HG03460 (cell line): ENCODE measurements around the gene ADRM1.

ENCODE experiments used
- ATAC-seq: cut with Tn5 transposase; IDR thresholded peaks from one replicate; pipeline ENCODE4 v1.9.1; 2021; ENCODE audit not compliant: unreplicated experiment

The ADRM1 gene

DNA sequence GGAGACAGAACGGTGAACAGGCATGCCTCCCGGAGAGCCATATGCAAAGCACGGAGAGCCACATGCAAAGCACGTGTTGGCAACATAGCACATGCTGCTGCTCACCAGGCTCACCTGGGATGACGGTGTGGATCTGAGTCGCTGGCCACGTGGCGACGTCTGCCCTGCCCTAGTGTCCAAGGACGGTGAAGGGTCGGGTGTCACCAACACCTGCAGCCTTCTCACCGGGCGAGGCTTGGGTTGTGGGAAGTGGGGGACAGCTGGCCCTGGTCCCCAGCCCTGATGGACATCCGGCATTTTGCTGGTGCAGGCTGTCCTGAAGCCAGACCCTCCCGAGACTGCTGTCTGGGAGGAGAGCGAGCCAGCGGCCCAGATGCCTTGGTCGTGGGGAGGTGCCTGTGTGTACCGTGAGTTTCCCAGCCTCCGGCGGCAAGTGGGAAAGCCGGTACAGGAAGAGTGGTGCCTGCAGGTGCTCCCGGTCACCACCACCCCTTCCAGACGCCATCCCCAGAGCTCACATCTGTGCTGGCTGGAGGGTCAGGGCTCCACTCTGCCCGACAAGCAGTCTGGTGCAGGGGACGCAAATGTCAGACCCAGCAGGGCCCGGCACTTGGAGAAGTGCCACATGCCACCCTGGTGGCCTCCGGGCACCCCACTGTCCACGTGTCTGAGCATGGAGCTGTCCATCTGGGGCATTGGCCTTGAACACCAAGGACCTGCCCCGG, 5.9 kb upstream of the ADRM1 start:
- no peak for ATAC-seq

DNA sequence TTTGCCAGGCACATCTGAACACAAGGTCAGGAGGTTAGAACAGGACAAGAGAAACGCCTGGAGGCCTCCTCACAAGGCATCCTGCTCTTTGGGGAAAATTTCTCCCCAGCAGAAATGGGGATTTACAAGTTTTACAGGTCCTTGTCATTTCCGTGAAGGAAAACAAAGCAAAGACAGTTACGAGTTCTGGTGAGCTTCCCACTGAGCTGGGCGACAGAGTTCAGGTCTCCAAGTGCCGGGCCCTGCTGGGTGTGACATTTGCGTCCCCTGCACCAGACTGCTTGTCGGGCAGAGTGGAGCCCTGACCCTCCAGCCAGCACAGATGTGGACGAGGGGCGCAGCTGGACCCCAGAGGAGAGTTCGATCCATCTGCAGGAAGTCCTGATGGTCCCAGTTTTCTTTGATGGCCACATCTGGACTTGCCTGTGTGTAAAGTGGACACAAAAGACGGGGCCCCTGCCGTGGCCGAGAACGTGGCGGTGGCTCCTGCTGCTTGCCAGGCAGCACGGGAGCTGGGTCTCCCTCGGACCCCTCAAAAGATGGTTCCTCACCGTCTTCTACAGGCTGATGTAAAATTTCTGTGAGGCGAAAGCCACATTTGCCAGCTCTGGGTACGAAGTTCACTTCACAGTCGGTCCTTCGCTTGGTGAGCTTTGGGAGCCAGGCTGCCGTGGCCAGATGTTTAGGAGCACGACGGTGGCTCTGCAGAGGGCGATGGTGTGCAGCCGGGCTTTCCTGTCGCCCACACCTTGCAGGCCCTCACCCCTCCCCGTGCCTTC, 5.2 kb upstream of the ADRM1 start:
- no peak for ATAC-seq

DNA sequence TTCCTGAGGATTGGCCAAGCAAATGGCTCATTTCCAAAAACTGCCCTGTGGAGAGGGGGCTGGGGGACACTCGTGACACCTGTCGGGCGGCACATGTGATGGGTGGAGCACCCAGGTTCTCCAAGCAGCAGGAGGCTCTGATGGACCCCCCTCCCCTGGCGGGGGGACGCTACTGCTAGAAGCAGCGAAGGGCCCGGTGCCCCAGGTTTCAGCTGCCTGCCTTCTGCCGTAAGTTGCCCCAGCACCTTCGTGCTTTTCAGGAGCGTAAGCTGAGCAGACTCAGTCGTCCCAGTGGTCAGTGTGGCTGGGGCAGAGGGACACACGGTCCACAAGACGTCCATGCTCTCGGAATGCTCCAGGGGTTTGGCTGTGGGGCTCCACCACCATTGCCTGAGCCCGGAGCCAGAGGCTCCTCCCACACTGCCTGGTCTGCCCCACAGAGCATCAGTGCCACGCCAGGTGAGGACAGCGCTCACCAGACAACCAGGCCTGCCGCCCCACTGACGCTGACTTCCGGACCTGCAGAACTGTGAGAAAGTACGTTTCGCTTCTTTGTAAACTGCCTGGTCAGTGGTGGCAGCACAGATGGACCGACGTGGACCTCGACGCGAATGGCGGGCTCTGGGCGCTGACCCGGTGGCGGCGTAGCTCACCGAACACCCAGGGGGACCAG, 4.1 kb upstream of the ADRM1 start:
- no peak for ATAC-seq

DNA sequence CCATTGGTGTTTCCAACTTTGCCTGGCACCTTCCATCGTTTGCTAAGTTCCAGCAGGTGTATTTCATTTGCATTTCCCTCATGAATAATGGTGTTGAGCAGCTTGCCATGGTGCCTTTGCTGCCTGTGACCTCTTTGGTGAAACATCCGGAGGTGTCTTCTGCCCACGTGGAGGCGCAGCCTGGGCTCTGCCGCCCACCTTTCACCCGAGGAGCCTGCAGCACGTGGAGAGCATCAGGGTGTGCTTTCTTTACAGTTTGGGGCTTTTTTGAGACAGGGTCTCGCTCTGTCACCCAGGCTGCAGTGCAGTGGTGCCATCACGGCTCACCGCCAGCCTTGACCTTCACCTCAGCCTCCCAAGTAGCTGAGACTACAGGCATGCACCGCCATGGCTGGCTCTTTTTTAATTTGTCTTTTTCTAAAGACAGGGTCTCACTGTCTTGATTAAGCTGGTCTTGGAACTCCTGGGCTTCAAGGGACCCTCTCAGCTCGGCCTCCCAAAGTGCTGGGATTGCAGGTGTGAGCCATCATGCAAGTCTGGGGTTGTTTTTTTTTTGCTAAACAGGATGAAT, 3.0 kb upstream of the ADRM1 start:
- ATAC-seq, result no peak

DNA sequence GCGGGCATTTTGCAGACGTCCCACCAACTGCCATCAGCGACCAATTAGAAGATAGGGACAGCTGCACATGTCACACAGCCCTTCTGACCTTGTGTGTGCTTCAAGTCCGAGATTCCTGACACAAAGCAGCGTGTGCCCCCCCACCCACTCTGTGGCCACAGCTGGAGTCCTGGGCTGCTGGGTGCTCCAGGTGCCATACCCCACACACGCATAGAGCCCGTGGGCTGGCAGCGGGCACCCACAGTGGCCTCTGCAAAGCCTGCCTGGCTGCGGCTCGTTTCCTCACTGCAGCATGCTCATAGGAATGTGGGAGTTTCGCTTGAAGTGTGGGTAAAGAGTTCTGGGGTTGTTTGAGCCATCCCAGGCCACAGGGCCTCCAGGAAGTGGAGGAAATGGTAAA, 2.5 kb upstream of the ADRM1 start:
- no peak for ATAC-seq

GRCh38 chr20:62301111-62301668, 1.6 kb upstream of the ADRM1 start:
- ATAC-seq, result no peak

DNA sequence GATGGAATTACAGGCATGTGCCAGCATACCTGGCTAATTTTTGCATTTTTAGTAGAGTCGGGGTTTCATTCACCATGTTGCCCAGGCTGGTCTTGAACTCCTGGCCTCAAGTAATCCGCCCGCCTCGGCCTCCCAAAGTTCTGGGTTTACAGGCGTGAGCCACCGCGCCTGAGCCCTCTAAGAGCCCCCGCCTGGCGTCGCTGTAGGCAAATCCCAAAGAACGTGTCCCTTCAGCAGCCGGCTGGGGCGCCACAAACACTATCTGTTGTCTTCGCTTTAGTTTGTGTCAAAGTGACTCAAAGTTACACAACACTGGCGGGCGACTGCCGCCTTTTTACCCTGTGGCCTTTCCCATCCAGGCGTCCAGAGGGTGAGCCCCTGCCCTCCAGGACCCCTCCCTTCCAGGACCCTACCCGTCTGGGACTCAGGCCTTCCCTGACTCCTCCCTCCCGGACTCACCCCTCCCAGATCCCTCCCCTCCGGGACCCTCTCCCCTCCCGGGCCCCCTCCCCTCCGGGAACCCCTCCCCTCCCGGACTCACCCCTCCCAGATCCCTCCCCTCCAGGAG, 940 bp upstream of the ADRM1 start:
- ATAC-seq, result peak; percentile 45

GRCh38 chr20:62303062-62303339, 204 bp downstream of the ADRM1 start:
- ATAC-seq, result no peak

- ATAC-seq, result no peak
These were observed 786 bp downstream of the ADRM1 start for GRCh38 chr20:62303340-62304226.

GRCh38 chr20:62304331-62305148, 1.7 kb downstream of the ADRM1 start:
- ATAC-seq, result no peak

DNA sequence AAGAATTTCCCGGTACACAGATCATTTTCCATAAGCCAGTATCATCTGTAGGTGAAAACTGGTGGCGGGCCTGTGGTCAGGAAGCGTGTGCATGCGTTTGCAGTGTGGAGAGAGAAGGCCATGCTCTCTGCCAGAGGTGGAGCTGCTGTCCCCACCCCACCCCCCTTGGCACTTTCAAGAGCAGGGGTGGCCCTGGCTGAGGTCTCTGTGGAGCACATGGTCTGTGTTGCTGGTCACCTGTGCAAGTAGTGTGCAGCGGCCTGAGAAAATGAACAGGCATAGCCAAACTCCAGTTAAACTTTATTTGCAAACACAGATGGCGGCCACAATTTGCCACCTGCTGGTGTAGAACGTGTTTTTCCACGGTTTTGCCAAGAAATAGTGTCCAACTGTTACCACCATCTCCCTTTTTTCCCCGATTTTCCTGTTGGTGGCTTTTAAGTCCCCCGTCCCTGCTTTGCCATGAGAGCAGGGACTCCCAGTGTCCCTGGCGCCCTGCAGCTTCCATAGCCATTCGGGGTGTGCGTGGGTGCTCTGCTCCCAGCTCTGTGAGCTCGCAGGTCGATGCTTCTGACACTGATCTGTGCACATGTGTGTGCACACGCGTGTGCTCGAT, 2.5 kb downstream of the ADRM1 start:
- no peak for ATAC-seq

GRCh38 chr20:62305765-62306413, 3.1 kb downstream of the ADRM1 start:
- no peak for ATAC-seq

- no peak for ATAC-seq
These were observed 3.8 kb downstream of the ADRM1 start for GRCh38 chr20:62306414-62307187.

DNA sequence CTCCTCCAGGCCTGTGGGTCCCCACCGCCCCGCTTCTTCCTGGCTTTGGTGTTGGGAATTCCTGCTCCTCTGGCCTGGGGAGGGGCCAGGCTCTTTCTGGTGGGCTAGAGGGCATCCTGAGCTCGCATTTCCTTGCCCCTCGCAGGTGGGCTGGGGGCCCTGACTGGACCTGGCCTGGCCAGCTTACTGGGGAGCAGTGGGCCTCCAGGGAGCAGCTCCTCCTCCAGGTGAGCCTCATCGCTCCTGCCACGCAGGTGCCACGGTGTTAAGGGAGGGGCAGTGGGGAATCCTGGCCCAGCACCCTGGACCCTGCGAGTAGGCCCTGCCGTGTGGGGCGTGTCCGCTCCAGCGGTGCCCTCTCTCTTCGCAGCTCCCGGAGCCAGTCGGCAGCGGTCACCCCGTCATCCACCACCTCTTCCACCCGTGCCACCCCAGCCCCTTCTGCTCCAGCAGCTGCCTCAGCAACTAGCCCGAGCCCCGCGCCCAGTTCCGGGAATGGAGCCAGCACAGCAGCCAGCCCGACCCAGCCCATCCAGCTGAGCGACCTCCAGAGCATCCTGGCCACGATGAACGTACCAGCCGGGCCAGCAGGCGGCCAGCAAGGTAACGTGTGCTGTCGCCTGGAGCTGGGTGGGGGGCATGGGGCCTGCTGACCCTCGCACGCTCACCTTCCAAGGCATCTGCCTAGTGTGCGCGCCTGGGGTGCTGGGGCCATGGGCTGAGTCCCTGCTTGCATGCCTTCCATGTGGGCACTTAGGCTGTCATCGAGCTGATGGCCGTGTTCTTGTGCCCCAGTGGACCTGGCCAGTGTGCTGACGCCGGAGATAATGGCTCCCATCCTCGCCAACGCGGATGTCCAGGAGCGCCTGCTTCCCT, 4.7 kb downstream of the ADRM1 start:
- no peak for ATAC-seq

- ATAC-seq, result no peak
These were observed 5.5 kb downstream of the ADRM1 start for GRCh38 chr20:62308102-62308822.
